ENCODE results near the gene SLC6A19. TPM values are rescaled to one million over a fixed set of nuclear protein-coding genes. Genes with fewer than 3 reads are reported as not detected.

The SLC6A19 gene
- total RNA-seq, 1 experiment from 2014 or later: not detected

DNA sequence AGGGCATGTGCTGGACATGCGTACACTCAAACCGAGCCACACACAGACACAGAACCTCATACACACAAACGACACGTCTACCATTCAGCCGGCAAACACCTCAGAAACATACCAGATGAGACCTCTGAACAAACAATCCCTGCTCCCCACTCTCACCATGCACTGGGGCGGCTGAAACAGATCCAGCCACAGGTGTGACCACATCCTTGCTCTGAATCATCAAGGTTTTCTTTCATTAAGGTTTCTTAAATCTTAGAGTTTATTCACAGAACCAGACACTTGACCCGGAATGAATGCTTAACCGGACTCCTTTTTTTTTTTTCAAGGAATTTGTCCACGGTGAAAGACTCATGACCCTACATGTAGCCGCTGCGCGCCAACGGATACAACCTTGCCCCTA is 67.3 kb downstream of the SLC6A19 start:
- no peaks in the 10 kb centered on the region for H3K27me3 ChIP-seq (replicated peaks; ENCODE audit: insufficient read depth, low read depth, low read length, poor library complexity)
- TF ChIP-seq, protein P1, sequence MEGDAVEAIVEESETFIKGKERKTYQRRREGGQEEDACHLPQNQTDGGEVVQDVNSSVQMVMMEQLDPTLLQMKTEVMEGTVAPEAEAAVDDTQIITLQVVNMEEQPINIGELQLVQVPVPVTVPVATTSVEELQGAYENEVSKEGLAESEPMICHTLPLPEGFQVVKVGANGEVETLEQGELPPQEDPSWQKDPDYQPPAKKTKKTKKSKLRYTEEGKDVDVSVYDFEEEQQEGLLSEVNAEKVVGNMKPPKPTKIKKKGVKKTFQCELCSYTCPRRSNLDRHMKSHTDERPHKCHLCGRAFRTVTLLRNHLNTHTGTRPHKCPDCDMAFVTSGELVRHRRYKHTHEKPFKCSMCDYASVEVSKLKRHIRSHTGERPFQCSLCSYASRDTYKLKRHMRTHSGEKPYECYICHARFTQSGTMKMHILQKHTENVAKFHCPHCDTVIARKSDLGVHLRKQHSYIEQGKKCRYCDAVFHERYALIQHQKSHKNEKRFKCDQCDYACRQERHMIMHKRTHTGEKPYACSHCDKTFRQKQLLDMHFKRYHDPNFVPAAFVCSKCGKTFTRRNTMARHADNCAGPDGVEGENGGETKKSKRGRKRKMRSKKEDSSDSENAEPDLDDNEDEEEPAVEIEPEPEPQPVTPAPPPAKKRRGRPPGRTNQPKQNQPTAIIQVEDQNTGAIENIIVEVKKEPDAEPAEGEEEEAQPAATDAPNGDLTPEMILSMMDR (conservative IDR thresholded peaks at IDR 0.05; ENCODE audit: low read depth, low read length): no peak
- TF ChIP-seq EZH2 (IDR thresholded peaks at IDR 0.05; ENCODE audit: borderline replicate concordance, low read depth, low read length, poor library complexity, severe bottlenecking): no peak
- no peaks in the 10 kb centered on the region for H3K9me3 ChIP-seq (ENCODE audit: low read depth, low read length, poor library complexity, severe bottlenecking)
- no TSS peak for BruUV-seq (replicated peaks)
- no peaks in the 10 kb centered on the region for H3K36me3 ChIP-seq (ENCODE audit: insufficient read depth, low read length, poor library complexity, severe bottlenecking)
- ChIA-PET CTCF (no interaction called here), POLR2A (ENCODE audit: low non-redundant PET) (no interaction called here)
- intact Hi-C loops (cut with micrococcal nuclease; ENCODE audit: unreplicated experiment): no loop called here
- H3K4me3 ChIP-seq (ENCODE audit: low read depth, low read length, poor library complexity, severe bottlenecking): no peak overlapping the region
- no peaks in the 10 kb centered on the region for H3K4me1 ChIP-seq (ENCODE audit: insufficient read depth, low read length, poor library complexity, severe bottlenecking)
- H3K27ac ChIP-seq (ENCODE audit: low read depth, low read length, poor library complexity, severe bottlenecking): no peak overlapping the region
- DNase-seq (ENCODE audit: low spot score): no peak

DNA sequence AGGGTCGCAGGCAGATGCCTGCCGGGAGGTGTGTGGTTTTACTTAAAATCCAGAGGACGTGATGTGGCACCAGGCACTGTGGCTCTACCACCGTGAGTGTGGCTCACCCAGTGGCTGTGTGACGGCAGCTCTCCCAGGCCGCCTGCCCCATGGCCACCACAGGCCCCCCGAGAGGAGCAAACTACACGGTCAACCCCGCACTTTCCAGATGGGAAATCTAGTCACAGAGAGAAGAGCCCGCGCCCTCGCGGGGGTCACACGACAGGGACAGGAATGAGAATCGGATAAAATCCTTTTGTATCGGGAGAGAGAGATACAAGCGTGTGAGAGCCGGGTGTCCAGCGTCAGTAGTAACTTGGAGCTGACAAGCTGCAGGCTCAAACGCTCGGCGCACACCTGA is 69.0 kb downstream of the SLC6A19 start:
- Histone ChIP-seq H3K27me3 (replicated peaks; ENCODE audit: insufficient read depth, low read depth, low read length, poor library complexity) (no peaks in the 10 kb centered on the region), H3K4me1 (ENCODE audit: insufficient read depth, low read length, poor library complexity, severe bottlenecking) (no peaks in the 10 kb centered on the region), H3K9me3 (ENCODE audit: low read depth, low read length, poor library complexity, severe bottlenecking) (no peaks in the 10 kb centered on the region), H3K27ac (ENCODE audit: low read depth, low read length, poor library complexity, severe bottlenecking) (no peak overlapping the region), H3K36me3 (ENCODE audit: insufficient read depth, low read length, poor library complexity, severe bottlenecking) (no peaks in the 10 kb centered on the region), H3K4me3 (ENCODE audit: low read depth, low read length, poor library complexity, severe bottlenecking) (no peak overlapping the region)
- no TSS peak for BruUV-seq (replicated peaks)
- ChIA-PET CTCF (no interaction called here), POLR2A (ENCODE audit: low non-redundant PET) (no interaction called here)
- no peak for DNase-seq (ENCODE audit: low spot score)
- TF ChIP-seq, protein P1 (conservative IDR thresholded peaks at IDR 0.05; ENCODE audit: low read depth, low read length): no peak
- TF ChIP-seq EZH2 (IDR thresholded peaks at IDR 0.05; ENCODE audit: borderline replicate concordance, low read depth, low read length, poor library complexity, severe bottlenecking): no peak
- intact Hi-C loops (cut with micrococcal nuclease; ENCODE audit: unreplicated experiment): no loop called here

DNA sequence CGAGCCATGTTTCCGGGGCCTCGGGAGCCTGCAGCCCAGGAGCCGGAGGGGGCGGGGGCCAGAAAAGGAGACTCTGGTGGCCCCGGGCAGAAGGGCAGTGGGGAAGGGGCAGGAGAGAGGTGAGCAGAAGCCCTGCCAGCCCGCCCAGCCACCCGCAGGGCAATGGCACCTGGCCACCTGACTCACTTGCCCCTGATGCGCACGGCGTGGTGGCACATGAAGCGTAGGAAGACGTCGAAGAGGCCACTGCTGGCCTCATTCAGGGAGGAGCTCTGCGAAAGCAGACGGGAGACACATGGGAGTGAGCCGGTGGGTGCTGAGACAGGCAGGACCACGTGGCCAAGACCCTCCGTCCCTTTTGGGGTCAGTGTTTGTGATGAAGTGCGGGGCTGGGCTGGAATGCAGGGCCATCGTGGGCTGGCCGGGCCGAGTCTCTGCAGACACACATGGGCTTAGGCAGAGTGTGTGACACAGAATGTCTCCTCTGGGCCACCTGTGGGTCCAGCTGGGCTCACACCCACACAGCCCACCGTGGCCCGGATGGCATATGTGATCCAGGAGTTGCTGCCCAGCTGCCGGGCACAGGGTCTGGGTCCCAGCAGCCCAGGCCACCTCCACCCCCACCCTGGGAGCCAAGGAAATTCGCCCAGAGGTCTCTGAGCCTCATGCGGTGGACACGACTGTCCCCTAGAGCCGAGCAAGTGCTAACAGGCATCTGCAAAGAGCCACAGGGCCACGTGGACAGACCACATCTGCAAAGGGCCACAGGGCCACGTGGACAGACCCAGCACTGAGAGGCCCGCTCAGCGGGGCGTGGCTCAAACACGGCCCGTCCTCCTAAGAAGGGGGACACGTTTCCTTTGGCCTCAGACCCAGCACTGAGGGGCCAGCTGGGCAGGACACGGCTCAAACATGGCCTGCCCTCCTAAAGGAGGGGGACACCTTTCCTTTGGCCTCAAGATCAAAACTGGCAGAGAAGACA is 69.8 kb downstream of the SLC6A19 start:
- no peak for TF ChIP-seq EZH2 (IDR thresholded peaks at IDR 0.05; ENCODE audit: borderline replicate concordance, low read depth, low read length, poor library complexity, severe bottlenecking)
- TF ChIP-seq, protein P1 (conservative IDR thresholded peaks at IDR 0.05; ENCODE audit: low read depth, low read length): no peak
- intact Hi-C loops (cut with micrococcal nuclease; ENCODE audit: unreplicated experiment): no loop called here
- H3K27ac ChIP-seq (ENCODE audit: low read depth, low read length, poor library complexity, severe bottlenecking): no peak overlapping the region
- no peak overlapping the region for H3K4me3 ChIP-seq (ENCODE audit: low read depth, low read length, poor library complexity, severe bottlenecking)
- no peaks in the 10 kb centered on the region for H3K27me3 ChIP-seq (replicated peaks; ENCODE audit: insufficient read depth, low read depth, low read length, poor library complexity)
- CTCF ChIA-PET: no interaction called here
- H3K4me1 ChIP-seq (ENCODE audit: insufficient read depth, low read length, poor library complexity, severe bottlenecking): no peaks in the 10 kb centered on the region
- POLR2A ChIA-PET (ENCODE audit: low non-redundant PET): no interaction called here
- BruUV-seq (replicated peaks): no TSS peak
- no peaks in the 10 kb centered on the region for H3K9me3 ChIP-seq (ENCODE audit: low read depth, low read length, poor library complexity, severe bottlenecking)
- DNase-seq (ENCODE audit: low spot score): no peak
- H3K36me3 ChIP-seq (ENCODE audit: insufficient read depth, low read length, poor library complexity, severe bottlenecking): no peaks in the 10 kb centered on the region

Data from A673 (cell line).